Peyer's patch (tissue), 4 donors: ENCODE data around the gene BAK1.

Source experiments
- POLR2A ChIP-seq, 2 donors: fragments of 450-650 bp; IDR thresholded peaks; one replicate each; pipeline ENCODE4 v1.5.1; 2017; ENCODE audit warnings: antibody characterized with exemption in 2 of 2, mild to moderate bottlenecking in 2 of 2, moderate library complexity in 2 of 2
- TF ChIP-seq, protein P1 (sequence below), 6 experiments: fragments of 450-650 bp in 4 of 6; fragments of 200-600 bp in 2 of 6; sonication (generic) in 1 of 6; IDR thresholded peaks; one replicate each; pipeline ENCODE4 v1.5.1; 2017 to 2019; ENCODE audit warnings: antibody characterized with exemption in 6 of 6, mild to moderate bottlenecking in 3 of 6, moderate library complexity in 1 of 6

DNA sequence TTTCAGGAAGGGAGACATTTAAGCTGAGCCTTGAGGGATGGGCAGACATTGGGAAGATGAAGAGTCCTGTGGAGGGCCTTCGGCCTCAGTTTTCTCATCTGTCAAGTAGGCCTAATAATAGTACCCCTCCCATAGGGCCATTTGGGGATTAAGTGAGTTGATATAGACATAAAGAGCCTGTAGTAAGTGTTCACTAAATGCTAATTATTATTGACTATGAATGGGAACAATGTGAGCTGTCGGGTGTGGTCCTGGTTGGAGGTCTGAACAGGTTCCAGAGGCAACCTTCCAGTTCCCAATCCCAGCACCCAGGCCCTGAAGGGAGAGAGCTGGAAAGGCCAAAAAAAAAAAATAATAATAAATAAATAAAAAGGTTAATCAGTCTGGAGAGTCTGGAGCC, 26.6 kb upstream of the BAK1 start:
- TF ChIP-seq POLR2A (IDR thresholded peaks at IDR 0.05) = no peak
- TF ChIP-seq, protein P1, sequence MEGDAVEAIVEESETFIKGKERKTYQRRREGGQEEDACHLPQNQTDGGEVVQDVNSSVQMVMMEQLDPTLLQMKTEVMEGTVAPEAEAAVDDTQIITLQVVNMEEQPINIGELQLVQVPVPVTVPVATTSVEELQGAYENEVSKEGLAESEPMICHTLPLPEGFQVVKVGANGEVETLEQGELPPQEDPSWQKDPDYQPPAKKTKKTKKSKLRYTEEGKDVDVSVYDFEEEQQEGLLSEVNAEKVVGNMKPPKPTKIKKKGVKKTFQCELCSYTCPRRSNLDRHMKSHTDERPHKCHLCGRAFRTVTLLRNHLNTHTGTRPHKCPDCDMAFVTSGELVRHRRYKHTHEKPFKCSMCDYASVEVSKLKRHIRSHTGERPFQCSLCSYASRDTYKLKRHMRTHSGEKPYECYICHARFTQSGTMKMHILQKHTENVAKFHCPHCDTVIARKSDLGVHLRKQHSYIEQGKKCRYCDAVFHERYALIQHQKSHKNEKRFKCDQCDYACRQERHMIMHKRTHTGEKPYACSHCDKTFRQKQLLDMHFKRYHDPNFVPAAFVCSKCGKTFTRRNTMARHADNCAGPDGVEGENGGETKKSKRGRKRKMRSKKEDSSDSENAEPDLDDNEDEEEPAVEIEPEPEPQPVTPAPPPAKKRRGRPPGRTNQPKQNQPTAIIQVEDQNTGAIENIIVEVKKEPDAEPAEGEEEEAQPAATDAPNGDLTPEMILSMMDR (IDR thresholded peaks at IDR 0.05) = no peak
